ENCODE results near the gene PLAC9.
A peak's percentile ranks its signal among the peaks of the same experiment; 100 is the strongest.

Gene PLAC9

GRCh38 chr10:80104066-80104926, 28.2 kb upstream of the PLAC9 start:
- ChIA-PET CTCF (interaction anchor here (1.5 kb wide), 2 partner anchors 27 to 46 kb away, joined by 3 read pairs; no protein-coding TSS in a partner anchor), POLR2A (interaction anchor here (1.1 kb wide), 1 partner anchor 25 kb away, joined by 4 read pairs; the partner anchor contains the start of gene TMEM254)
- no peak for TF ChIP-seq CTCF (IDR thresholded peaks at IDR 0.05; ENCODE audit: insufficient read depth, low read length, missing control alignments)
- peak; percentile 24 for DNase-seq (ENCODE audit: low read depth, low spot score)
- no peak overlapping the region for H3K4me3 ChIP-seq (ENCODE audit: low read depth, low read length)

GRCh38 chr10:80108576-80109239, 23.8 kb upstream of the PLAC9 start:
- CTCF ChIA-PET = no interaction called here
- no peak for TF ChIP-seq CTCF (IDR thresholded peaks at IDR 0.05; ENCODE audit: insufficient read depth, low read length, missing control alignments)
- no peak for DNase-seq (ENCODE audit: low read depth, low spot score)
- POLR2A ChIA-PET = no interaction called here
- no peak overlapping the region for H3K4me3 ChIP-seq (ENCODE audit: low read depth, low read length)

- H3K4me3 ChIP-seq (ENCODE audit: low read depth, low read length) = no peak overlapping the region
- no peak for TF ChIP-seq CTCF (IDR thresholded peaks at IDR 0.05; ENCODE audit: insufficient read depth, low read length, missing control alignments)
- DNase-seq (ENCODE audit: low read depth, low spot score) = no peak
- CTCF ChIA-PET = no interaction called here
- POLR2A ChIA-PET = no interaction called here
These were observed 21.5 kb upstream of the PLAC9 start for GRCh38 chr10:80110986-80111385.

GRCh38 chr10:80118669-80119068, 13.9 kb upstream of the PLAC9 start:
- no peak for TF ChIP-seq CTCF (IDR thresholded peaks at IDR 0.05; ENCODE audit: insufficient read depth, low read length, missing control alignments)
- no peak for DNase-seq (ENCODE audit: low read depth, low spot score)
- H3K4me3 ChIP-seq (ENCODE audit: low read depth, low read length) = no peak overlapping the region
- CTCF ChIA-PET = interaction anchor here (0.5 to 1.5 kb wide), 5 partner anchors 9 to 72 kb away, joined by 3 to 4 read pairs (median 3); no protein-coding TSS in a partner anchor
- POLR2A ChIA-PET = no interaction called here

- DNase-seq (ENCODE audit: low read depth, low spot score) = no peak
- ChIA-PET POLR2A (no interaction called here), CTCF (interaction anchor here (1.2 to 1.8 kb wide), 2 partner anchors 11 to 100 kb away, joined by 3 to 6 read pairs; partner anchors contain the start of gene PLAC9)
- TF ChIP-seq CTCF (IDR thresholded peaks at IDR 0.05; ENCODE audit: insufficient read depth, low read length, missing control alignments) = no peak
- H3K4me3 ChIP-seq (ENCODE audit: low read depth, low read length) = no peak overlapping the region
These were observed 10.3 kb upstream of the PLAC9 start for GRCh38 chr10:80122110-80122710.

- ChIA-PET CTCF (interaction anchor here (1.8 kb wide), 1 partner anchor 10 kb away, joined by 6 read pairs; the partner anchor contains the start of gene PLAC9), POLR2A (no interaction called here)
- no peak overlapping the region for H3K4me3 ChIP-seq (ENCODE audit: low read depth, low read length)
- no peak for DNase-seq (ENCODE audit: low read depth, low spot score)
- no peak for TF ChIP-seq CTCF (IDR thresholded peaks at IDR 0.05; ENCODE audit: insufficient read depth, low read length, missing control alignments)
These were observed 9.8 kb upstream of the PLAC9 start for GRCh38 chr10:80122746-80123145.
